Activated CD8-positive, alpha-beta memory T cell treated with anti-CD3 and anti-CD28 coated beads, Interleukin-2, amount 50 U/mL, for 24 hours (primary cell): ENCODE measurements around the gene TRIM37.

Source experiments
- DNase-seq: peaks from one replicate; pipeline ENCODE4 v3.0.0-alpha.2; 2020; ENCODE audit errors: extremely low read depth

TRIM37 gene

DNA sequence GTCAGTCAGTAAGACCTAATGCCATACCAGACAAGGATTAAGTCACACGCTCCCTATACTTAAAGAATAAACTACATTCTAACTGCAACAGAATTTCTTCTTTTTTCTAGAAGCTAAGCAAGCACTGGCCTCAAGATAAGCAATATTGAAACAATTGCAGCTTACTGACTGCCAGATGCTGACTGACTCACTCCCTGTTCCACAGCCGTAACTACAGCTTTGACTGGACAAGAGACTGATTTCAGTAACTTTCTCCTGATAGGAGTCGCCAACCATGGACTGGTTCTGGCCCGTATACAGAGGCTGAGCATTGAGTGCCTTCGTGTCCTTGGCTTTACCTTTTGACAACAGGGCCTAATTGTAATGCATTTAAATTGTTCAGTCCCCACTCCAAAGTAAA is 67.9 kb downstream of the TRIM37 start:
- no peak for DNase-seq

DNA sequence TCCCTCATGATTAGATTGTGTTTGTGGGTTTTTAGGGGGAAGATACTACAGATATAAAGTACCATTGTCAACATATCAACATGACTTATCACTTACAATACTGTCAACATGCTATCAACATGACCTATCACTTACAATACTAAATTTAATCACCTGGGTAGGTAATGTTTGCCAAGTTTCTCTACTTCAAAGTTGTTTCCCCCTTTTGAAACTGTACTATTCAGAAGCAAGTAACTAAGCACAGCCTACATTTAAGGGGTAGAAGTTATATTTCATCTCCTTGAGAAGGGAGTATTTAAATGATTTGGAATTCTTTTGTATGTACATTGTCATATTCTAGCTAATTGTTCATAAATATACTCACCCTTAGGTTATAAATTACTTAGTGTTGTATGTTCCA is 68.7 kb downstream of the TRIM37 start:
- DNase-seq = no peak

DNA sequence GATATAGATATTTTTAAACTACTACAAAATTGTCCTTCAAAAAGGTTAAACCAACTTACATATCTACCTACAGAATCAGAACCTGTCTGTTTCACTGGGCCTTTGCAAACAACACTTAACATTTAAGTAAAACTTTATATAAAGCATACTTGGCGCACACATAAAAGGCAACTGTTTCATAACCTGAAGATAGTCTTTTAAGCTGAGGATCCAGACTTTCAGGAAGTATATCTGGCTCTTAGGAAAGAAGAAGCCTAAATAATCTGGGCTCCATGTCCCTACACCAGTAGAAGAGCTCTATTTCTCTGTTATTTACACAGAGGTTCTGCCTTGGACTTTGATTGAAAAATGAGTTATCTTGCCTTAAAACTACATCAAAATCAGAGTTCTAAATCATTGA is 75.9 kb downstream of the TRIM37 start:
- no peak for DNase-seq

DNA sequence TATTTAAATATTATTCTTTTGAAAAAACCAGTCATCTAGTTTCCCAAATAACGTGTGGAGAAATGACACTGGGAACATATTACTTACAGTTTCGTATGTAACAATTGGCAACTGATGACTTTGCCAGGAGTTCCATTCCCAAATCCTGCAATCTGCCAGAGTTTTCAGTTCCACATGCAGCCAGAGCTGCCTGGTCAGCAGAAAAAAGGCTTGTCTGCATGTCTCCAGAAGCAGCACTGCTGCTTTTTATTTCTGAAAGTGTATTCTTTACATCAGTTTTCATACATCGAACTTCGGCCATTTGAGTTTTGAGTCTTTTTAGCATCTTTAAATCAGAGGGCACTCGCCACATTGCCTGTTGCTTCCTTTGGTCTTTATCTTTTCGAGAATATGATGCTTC is 78.4 kb downstream of the TRIM37 start:
- no peak for DNase-seq

DNA sequence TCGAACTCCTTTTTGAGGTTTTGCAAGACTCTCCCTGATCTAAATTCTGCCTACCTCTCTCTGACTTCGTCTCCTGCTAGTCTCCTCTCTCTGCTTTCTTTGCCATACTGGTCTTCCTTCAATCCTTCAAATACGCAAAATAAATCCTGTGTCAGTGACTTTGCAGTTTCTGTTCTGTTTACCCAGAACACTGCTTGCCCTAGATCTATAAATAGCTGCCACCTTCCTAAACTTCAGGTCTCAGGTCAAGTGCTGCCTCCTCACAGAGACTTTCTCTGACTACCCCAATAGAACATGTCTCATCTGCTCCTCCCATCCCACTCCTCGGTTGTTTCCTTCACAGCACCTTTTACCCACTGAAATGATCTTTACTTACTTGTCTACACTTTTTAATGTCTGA is 78.9 kb downstream of the TRIM37 start:
- DNase-seq = no peak

DNA sequence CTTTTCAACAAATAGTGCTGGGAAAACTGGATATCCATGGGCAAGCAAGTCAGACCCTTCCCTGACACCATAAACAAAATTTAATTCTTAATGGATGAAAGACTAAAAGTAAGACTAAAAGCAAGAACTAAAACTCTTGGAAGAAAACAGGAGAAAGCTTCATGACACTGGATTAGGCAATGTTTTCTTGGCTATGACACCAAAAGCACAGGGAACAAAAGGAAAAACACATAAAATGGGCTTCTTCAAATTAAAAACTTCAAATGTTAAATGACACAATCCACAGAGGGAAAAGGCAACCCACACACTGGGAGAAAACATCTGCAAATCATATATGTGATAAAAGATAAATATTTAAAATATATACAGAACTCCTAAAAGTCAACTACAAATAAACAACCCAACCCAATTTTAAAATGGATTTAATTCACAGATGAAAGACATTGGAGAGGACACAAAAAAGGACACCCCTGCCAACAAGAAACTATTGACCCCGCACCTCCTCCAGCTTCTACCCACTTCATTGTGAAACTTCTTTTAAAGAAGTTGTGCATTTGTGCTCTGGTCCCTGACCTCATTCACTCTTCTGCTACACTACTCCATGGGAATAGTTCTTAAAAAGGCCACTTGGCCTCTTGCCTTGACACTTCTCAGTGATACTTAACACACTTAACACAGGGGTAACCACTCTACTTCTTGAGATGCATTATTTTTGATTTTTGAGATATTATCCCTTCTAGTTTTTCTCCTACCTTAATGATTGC is 80.3 kb downstream of the TRIM37 start:
- DNase-seq = no peak

DNA sequence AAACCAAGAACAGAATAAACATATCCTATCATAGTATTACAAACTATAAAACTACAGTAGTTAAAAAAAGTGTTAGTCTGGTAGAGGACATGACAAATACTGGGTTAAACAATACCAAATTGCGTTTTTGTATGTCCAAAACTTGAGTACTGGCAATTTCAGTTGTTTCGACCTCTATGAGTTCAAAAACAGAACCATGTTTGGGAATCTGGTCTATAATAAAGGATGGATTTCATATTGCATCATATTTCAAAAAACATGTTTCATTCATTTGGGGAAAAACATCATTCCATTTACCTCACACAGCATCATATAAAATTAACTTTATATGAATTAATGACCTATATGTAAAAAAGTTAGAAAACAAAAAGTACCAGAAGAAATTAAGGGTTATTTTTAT is 81.8 kb downstream of the TRIM37 start:
- no peak for DNase-seq

DNA sequence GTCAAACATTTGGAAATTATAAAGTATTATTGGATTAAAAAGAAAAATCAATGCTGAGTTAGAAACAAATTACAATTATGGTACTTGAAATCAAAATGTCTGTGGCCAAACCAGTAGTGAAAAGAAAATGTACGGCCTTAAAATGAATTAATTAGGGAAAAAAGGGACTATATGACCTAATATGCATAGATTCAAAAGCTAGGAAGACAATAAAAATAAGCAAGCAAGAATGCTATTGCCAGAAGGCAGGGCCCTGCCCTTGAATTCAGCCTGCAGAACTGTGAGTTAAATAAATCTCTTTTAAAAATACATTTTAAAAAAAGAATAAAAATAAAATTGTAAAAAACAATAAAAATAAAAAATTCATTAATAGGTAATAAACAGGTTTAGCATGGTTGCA is 88.7 kb downstream of the TRIM37 start:
- no peak for DNase-seq

DNA sequence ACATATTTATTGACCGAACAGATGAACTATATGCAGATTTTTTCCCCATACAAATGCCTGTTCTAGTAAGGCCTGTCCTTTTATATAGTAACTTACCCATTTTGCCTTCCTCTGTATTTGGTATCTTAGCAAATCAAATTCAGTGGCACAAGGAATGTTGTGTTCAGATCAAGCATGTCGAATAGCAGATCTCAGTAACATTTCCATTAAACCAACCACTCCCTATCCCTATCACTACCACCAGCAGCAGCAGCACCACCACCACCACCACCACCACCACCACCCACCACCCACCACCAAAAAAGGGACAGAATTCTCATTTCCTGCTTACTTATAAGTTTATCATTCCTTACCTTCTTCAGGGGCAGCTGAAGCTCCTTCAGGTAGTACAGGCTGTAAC is 94.7 kb downstream of the TRIM37 start:
- no peak for DNase-seq

DNA sequence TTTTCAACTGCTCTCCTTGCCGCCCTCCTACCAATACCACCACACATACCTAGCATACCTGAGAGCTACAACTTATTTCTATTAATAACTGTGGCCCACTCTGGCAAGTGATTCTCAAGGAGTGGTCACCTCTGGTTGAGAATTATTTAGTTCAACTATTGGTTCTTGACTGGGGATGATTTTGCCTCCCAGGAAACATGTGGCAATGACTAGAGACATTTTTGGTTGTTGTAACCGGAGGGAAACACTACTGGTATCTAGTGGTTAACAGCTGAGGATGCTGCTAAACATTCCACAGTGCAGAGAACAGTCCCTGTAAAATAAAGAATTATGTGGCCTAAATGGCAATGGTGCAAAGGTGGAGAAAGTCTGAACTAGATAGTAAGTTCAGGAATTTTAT is 96.7 kb downstream of the TRIM37 start:
- no peak for DNase-seq

DNA sequence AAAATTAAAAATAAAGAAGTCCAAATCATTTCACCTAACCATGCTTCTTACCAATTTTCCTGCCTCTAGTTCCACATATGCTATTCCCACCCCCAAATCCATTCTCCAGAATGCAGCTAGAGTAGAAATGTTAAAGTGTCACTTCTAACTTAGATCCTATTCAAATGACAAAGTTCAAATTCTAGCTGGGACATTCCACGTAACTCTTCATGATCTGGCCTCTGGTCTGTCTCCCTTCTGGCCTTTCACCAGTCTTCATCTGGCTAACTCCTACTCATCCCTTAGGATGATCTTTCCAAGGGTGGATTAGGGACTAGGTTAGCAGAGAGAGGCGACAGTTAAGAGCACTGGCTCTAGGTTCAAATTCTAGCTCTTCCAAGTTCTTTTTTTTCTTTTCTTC is 97.9 kb downstream of the TRIM37 start:
- no peak for DNase-seq

DNA sequence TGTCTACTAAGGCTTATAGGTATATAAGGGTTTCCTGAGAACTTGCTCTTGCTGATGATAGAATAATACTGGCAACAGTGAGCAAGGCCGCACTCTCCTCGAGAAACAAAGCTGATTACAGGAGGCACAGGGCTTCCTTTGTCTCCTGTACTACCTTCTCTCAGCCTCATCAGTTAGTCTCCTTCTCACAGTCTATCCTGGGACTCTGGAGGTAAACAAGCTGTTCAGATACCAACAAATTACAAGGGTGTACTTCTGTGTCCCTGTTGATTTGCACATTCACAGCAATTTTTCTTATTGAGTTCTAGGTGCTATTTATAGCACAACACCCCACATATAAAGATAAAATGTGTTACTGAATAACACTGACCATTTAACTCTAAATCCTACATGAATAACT is 98.7 kb downstream of the TRIM37 start:
- no peak for DNase-seq

DNA sequence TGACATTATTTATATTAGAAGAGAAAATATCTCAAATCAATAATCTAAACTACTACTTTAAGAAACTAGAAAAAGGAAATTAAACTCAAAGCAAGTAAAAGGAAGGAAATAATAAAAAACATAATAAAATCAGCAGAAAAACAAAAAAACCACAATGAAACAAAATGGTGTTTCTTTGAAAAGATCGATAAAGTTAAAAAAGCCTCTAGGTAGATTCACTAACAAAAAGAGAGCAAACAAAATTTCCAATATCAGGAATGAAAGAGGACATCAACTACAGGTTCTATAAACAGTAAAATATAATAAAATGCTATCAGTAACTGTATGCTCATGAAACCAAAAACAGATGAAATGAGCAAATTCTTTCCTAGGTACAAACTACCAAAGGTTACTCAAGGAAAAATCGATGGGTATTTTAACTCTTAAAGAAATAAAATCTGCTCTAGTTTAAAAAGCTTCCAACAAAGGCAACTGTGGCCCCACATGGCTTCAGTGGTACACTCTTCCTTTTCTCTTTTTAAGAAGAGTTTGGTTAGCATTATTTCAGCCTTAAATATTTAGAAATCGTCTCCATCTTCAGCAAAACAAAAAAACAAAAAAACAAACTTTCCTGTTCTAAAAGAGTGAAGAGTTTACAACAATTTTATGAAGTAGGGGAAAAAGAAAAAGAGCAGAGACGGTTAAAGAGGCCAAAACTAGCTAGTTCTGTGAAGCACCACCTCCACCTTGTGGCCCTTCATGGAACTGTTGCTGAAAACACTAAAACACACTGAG is 102.2 kb downstream of the TRIM37 start:
- peak; percentile 30 for DNase-seq

DNA sequence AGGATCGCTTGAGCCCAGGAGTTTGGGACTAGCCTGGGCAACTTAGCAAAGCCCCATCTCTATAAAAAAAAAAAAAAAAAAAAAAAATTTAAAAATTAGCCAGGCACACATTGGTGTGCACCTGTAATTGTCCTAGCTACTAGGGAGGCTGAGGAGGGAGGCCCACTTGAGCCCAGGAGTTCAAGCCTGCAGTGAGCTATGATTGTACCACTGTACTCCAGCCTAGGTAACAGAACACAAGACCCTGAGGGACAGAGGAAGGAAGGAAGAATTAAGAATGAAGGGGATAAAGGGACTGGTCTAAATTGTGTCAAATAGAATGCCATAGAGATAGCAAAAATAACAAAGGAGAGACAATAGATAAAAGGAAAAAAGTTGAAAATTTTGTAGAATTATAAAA is 102.8 kb downstream of the TRIM37 start:
- DNase-seq = no peak

DNA sequence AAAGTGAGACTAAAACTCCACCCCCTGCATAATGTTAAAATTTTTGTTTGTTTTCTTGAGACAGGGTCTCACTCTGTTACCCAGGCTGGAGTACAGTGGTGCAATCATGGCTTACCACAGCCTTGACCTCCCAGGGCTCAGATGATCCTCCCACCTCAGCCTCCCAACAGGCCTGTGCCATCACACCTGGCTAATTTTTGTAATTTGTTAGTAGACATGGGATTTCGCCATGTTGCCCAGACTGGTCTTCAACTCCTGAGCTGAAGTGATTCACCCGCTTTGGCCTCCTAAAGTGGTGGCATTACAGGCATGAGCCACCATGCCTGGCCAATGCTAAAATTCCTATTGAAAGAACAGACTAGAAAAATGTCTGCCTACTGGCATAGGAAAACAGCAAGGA is 103.8 kb downstream of the TRIM37 start:
- no peak for DNase-seq

DNA sequence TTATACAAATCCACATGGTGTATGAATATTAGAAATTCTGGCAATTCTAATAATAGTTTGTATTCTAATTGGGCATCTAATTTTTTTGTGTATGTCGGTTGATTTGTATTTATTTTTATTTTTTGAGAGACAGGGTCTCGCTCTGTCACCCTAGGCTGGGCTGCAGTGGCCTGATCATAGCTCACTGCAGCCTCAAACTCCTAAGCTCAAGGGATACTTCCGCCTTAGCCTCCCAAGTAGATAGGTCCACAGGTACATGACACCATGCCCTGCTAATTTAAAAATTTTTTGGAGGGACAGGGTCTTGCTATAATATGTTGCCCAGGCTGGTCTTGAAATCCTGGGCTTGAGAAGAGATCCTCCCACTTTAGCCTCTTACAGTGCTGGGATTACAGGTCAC is 104.6 kb downstream of the TRIM37 start:
- no peak for DNase-seq

DNA sequence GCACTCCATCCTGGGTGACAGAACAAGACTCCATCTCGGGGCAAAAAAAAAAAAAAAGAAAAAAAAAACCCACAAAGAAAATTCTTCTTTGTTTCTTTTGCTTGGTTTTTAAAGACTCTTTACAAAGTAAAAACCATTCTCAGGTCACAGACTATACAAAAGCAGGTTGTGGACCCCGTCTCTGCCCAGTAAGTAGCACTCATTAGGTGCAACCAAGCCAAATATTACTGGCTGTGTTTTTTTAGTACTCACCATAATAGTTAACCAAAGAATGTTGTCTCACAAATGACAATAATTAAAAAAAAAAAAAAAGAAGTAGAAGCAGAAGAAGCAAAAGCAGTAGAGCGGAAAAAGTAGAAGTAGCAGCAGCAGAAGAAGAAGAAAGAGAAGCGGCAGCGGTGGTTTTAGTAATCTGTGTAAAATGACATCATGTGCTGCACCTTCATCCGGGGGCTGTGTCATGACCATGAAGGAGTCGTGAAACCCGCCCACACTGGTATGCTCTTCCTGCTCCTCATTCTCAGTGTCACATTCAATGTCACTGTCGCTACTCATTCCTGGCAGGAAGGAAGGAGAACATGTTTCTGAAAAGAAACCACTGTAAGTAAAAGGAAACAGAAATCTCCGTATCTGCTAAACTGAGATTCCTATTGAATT is 105.4 kb downstream of the TRIM37 start:
- DNase-seq = peak; percentile 54

DNA sequence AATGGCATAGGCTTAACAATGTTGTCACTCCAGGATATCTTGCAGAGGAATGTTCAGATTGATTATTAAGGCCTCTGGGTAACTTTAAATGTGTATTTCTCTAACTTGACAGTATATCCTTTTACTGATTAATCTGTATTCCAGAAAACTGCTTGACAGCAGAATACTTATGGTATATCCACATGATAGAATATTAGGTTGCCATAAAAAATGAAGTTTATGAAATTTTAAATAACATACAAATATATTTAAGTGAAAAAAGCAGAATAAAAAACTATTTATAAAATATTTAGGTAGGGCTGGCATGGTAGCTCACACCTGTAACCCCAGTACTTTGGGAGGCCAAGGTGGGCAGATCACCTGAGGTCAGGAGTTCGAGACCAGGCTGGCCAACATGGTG is 106.7 kb downstream of the TRIM37 start:
- no peak for DNase-seq

DNA sequence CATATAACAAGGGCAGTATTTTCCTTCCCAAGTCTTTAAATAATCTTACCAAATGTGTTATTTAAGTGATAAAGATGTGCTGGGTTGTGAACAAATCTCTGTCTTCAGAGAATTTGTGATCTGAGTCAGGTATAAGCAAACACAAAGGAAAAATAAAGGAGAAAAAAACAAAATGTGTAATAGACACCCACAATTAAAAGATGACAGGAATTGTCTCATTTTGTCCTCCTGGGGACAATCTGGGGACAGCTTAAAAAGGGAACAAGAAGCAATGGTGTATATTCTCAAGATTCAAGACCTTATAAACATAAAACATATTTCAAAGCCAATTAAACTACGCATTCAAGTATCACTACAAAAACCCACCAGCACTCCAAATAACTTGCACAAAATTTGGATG is 107.2 kb downstream of the TRIM37 start:
- no peak for DNase-seq

DNA sequence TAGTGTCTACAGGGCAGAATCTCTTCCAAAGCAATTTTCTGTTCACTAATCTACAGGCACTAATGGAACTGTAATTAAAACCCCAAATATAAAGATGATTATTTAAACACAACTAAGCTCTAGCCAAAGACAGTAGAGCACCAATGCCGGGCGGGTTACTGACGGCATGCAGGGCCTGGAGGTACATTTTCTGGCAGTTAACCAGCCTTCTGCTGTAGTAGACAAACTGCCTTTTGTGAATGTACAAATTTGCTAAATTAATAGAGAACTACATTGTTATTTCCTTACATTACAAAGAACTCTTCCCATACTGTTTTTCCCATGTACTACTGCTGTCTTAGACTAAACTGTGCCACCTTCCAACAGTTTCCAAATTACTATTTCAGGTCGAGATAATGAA is 107.8 kb downstream of the TRIM37 start:
- DNase-seq = no peak

DNA sequence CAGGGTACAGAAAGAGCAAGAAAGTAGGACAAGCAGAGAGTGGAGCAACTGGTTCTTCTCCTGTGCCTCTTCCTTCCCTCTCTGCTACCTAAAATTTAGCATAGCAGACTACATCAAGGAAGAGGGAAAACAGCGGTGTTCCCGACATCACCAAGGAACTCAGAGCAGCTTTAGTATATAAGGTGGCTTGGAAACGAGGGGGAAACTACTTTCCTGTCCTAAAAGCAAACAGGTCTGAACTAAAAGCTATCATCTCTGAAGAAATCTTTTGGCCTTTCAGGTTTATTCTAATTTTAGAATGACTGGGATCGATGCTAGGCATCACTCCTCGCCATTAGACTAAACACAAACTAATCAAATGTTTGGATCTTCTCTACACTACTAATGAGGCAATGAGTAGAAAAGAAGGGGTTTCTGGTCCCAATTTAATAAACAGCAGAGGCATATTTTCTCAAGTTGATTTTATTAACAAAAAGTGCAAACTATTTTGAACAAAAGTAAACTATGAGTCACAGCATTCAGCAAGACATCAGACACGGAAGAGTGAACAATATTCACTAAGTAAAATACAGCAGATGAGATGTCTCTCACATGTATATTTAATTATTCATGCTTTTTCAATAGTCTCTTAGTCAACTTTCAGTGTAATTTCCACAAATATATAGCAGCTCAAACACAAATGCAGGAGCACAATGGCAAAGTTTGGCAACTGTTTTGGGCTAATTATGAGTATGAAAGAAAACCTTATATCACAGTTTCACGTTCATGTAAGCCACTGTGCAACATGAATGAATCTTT is 108.7 kb downstream of the TRIM37 start:
- DNase-seq = no peak

DNA sequence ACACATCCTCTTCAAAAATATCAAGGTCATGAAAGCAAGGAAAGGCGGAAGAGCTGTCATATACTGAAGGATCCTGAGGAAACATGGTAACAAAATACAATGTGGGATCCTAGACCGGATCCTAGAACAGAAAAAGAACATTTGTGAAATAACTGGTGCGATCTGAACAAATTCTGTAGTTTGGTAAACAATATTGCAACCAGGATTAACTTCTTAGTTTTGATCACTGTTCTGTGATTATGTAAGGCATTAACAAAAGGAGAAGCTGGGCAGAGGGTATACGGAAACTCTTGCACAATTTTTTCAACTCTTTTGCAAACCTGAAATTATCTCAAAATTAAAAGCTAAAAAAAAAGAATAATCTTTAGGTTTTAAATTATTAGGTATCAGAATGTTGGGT is 109.7 kb downstream of the TRIM37 start:
- no peak for DNase-seq
